GM21390 (cell line): Measurements from ENCODE around the gene MAGI2.

Experiments used
- ATAC-seq: cut with Tn5 transposase; IDR thresholded peaks from one replicate; pipeline ENCODE4 v1.9.1; 2021; ENCODE audit not compliant: unreplicated experiment

Gene MAGI2

DNA sequence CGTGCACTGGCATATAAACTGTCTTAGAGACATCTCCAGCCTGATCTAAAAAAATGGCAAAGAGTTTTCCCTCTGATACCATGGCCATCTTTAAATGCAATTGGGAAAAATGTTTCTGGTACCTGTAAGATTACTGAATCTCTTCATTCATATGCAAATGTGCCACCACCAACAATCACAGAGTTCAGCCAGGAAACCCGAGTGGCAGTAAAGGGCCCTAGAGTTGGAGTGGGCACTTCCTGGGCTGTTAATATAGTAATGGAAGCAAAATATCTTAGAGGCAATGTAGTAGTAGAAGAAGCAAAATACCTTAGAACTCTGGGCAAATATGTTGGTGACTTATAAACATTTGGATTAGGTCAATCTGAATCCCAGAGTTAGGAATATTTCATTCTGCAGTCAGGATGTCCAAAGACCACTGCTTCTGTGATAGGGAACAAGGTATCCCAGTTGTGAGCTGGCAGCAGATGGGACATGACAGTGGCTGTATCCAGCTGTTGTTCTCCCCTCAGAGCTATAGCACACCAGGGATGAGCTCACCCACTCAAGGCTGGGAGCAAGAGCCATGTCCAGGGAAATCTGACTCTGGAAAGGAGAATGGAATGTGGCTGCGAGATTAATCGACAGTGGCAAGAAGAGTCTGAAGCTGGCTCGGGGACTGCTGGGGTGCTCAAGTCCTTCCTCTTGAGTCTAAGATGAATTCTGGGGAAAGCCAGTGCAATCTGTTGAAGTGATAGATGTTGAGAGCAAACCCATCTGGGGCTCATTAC is 1322.8 kb downstream of the MAGI2 start:
- no peak for ATAC-seq

- no peak for ATAC-seq
These were observed 1323.6 kb downstream of the MAGI2 start for GRCh38 chr7:78129865-78130264.

GRCh38 chr7:78127009-78127408 is 1326.5 kb downstream of the MAGI2 start:
- no peak for ATAC-seq

GRCh38 chr7:78125884-78126283 is 1327.6 kb downstream of the MAGI2 start:
- no peak for ATAC-seq

DNA sequence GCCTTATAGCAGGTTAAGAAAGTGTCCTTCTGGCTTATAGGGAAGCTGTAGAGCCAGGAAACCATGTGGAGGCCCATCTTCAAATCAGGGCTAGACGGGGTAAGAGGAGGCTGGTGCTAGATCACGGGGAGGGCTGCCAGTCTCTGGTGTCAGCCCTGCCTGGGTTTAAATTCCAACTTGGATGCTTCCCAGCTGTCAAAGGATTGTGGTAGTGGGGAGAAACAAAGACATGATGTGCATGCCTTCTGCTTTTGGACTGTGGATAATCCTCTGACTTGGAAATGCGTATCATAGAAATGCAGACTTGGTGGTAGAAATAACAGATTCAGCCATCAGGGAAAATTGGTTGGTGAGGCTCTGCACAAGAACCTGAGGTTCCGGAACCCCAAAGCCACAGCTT is 1329.3 kb downstream of the MAGI2 start:
- no peak for ATAC-seq

DNA sequence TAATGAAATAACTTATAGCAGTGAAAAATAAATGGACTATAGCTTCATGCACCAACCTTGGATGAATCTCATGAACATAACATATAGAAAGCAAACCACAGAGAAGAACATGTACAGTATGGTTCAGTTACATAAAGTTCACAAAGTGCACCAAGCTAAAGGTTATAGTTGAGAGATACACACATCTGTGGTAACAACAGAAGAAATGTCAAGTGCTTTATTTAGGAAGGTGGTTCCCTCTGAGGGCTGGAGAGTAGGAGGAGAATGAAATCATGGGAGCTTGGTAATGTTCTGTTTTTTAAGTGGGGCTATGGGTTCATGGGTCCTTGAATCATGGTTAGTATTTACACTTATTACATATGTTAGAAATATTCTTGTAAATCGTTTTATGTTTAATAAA is 1331.6 kb downstream of the MAGI2 start:
- no peak for ATAC-seq

DNA sequence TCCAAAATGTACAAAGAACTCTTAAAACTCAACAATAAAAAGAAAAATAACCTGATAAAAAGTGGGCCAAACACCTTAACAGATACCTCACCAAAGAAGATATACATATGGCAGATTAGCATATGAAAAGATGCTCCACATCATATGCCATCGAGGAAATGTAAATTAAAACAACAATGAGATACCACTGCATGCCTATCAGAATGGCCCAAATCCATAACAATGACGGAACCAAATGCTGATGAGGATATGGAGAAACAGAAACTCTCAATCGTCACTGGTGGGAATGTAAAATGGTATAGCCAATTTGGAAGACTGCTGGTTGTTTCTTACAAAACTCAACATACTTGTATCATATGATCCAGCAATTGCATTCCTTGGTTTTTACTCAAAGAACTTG is 1335.0 kb downstream of the MAGI2 start:
- no peak for ATAC-seq

DNA sequence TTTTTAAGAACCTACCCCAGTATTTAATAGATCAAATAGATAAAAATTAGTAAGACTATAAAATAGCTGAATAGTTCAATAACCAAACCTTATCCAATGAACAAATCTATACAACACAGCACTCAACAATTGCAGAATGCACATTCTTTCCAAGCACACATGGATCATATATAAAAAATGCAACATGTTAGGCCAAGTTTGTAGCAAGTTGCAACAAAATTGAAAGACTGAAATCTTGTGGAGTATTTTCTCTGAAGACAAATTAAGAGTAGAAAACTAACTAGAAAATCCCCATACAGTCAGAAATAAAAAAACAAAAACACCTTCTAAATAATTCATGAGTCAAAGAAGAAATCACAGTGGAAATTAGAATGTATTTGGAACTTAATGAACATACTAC is 1337.6 kb downstream of the MAGI2 start:
- ATAC-seq, result no peak

DNA sequence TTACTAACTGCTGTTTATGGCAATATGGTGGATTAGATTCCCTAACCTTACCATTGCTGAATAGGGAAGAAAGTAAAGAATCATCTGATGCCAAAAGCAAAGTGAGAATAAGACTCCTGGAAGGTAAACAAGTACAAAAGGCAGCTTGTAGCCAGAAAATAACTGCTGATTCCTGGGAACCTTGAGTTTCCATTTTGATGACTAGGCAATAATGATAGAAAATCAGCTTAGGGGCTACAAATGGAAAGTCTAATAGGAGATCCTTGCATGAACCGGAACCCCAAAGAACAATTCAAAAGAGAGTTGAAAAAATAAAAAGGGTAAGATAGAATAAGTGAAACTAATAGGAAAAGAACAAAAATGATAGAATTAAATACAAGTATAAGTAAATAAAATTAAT is 1338.5 kb downstream of the MAGI2 start:
- no peak for ATAC-seq

DNA sequence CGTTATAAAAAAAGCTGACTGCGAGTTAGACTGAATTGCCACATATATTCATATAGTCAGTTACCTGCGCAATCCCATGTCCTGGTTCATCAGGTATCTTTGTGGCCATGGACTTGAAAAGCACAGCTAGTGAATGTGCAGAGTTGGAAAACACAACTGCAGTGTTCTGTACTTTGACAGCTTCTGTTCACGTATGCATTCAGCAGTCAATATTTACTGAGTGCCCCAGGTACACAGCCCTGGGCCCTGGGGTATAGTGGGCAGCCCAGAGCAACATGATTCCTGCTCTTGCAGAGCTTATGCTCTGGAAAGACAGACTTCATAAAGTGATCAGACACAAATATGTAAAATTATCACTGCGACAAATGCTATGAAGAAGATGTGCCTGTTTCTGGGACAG is 1341.0 kb downstream of the MAGI2 start:
- ATAC-seq, result no peak

- no peak for ATAC-seq
These were observed 1342.1 kb downstream of the MAGI2 start for GRCh38 chr7:78111386-78111785.

- no peak for ATAC-seq
These were observed 1350.0 kb downstream of the MAGI2 start for GRCh38 chr7:78103475-78103874.

GRCh38 chr7:78101076-78101475 is 1352.4 kb downstream of the MAGI2 start:
- ATAC-seq, result no peak

GRCh38 chr7:78099715-78100394 is 1353.6 kb downstream of the MAGI2 start:
- no peak for ATAC-seq

DNA sequence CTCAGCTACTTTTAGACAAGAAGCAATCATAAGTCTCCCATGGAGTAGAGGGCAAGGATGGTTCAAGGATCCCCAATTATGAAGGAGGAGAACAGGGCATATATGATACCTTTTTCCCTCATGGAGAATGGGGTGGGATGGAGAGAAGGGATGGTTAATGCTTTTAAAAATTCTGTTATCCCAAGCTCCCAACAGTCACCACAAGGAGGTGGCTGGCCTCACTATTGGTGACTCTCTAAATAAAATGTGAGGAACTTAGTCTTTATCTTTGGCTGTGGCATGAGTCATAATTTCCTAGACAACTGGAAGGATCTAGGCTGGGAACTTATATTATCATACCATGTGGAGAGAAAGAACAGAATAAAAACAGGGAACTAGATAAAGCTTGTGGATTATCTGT is 1357.9 kb downstream of the MAGI2 start:
- no peak for ATAC-seq

- ATAC-seq, result no peak
These were observed 1361.1 kb downstream of the MAGI2 start for GRCh38 chr7:78092331-78092730.

DNA sequence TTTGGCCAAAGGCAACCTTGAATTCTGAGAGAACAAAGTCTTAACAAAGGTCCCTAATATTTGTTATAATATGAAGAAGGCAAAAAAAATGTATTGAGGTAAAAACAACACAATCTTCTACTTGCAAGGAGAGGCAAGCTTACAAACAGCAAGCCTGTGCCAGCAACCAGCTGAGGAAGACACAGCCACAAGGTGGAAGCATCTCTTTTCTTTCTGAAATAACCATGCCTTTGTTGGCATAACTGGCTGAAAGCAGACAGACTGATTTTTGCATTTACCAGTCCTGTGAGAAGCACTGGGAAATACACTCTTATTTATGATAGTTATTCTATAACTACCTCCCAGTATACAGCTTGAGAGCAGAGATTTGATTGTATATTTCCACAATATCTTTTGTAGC is 1362.9 kb downstream of the MAGI2 start:
- no peak for ATAC-seq

GRCh38 chr7:78083476-78084120 is 1369.9 kb downstream of the MAGI2 start:
- ATAC-seq, result no peak

- ATAC-seq, result no peak
These were observed 1370.9 kb downstream of the MAGI2 start for GRCh38 chr7:78082556-78082955.

- no peak for ATAC-seq
These were observed 1371.6 kb downstream of the MAGI2 start for GRCh38 chr7:78081888-78082287.

- ATAC-seq, result no peak
These were observed 1372.1 kb downstream of the MAGI2 start for GRCh38 chr7:78081344-78081743.

- ATAC-seq, result no peak
These were observed 1372.7 kb downstream of the MAGI2 start for GRCh38 chr7:78080811-78081210.
